Measurements from ENCODE around the gene PTPRK.

The PTPRK gene

GRCh38 chr6:128164254-128164653, 356.1 kb downstream of the PTPRK start:
- Histone ChIP-seq H3K36me3 (ENCODE audit: insufficient read depth, low read length) (no peaks in the 10 kb centered on the region; the same call in 1 of the 2 replicates), H3K27me3 (ENCODE audit: insufficient read depth, low read length) (no peaks in the 10 kb centered on the region), H3K27ac (ENCODE audit: low read depth, low read length) (no peak overlapping the region), H2AFZ (ENCODE audit: low read length, unreplicated experiment) (no peak overlapping the region), H3K4me1 (ENCODE audit: control insufficient read depth, insufficient read depth, low read length, unreplicated experiment) (peaks cover 12% of the 10 kb centered on the region), H3K4me3 (ENCODE audit: low read depth, low read length) (no peak overlapping the region), H3K79me2 (ENCODE audit: control insufficient read depth, insufficient read depth, low read length, unreplicated experiment) (no peaks in the 10 kb centered on the region)

GRCh38 chr6:128162423-128162822, 358.0 kb downstream of the PTPRK start:
- Histone ChIP-seq H3K27ac (ENCODE audit: low read depth, low read length) (no peak overlapping the region), H3K4me3 (ENCODE audit: low read depth, low read length) (no peak overlapping the region), H2AFZ (ENCODE audit: low read length, unreplicated experiment) (no peak overlapping the region), H3K27me3 (ENCODE audit: insufficient read depth, low read length) (no peaks in the 10 kb centered on the region), H3K79me2 (ENCODE audit: control insufficient read depth, insufficient read depth, low read length, unreplicated experiment) (no peaks in the 10 kb centered on the region), H3K4me1 (ENCODE audit: control insufficient read depth, insufficient read depth, low read length, unreplicated experiment) (peaks cover 7% of the 10 kb centered on the region), H3K36me3 (ENCODE audit: insufficient read depth, low read length) (no peaks in the 10 kb centered on the region; the same call in 1 of the 2 replicates)

GRCh38 chr6:128161839-128162238, 358.6 kb downstream of the PTPRK start:
- no peaks in the 10 kb centered on the region for H3K27me3 ChIP-seq (ENCODE audit: insufficient read depth, low read length)
- H2AFZ ChIP-seq (ENCODE audit: low read length, unreplicated experiment): no peak overlapping the region
- no peak overlapping the region for H3K27ac ChIP-seq (ENCODE audit: low read depth, low read length)
- no peaks in the 10 kb centered on the region; the same call in 1 of the 2 replicates for H3K36me3 ChIP-seq (ENCODE audit: insufficient read depth, low read length)
- H3K4me1 ChIP-seq (ENCODE audit: control insufficient read depth, insufficient read depth, low read length, unreplicated experiment): peaks cover 6% of the 10 kb centered on the region
- H3K4me3 ChIP-seq (ENCODE audit: low read depth, low read length): no peak overlapping the region
- H3K79me2 ChIP-seq (ENCODE audit: control insufficient read depth, insufficient read depth, low read length, unreplicated experiment): no peaks in the 10 kb centered on the region

GRCh38 chr6:128161263-128161662, 359.1 kb downstream of the PTPRK start:
- Histone ChIP-seq H3K4me3 (ENCODE audit: low read depth, low read length) (no peak overlapping the region), H3K27ac (ENCODE audit: low read depth, low read length) (no peak overlapping the region), H2AFZ (ENCODE audit: low read length, unreplicated experiment) (no peak overlapping the region)

GRCh38 chr6:128158496-128158895, 361.9 kb downstream of the PTPRK start:
- Histone ChIP-seq H3K27ac (ENCODE audit: low read depth, low read length) (no peak overlapping the region), H3K79me2 (ENCODE audit: control insufficient read depth, insufficient read depth, low read length, unreplicated experiment) (no peaks in the 10 kb centered on the region), H2AFZ (ENCODE audit: low read length, unreplicated experiment) (no peak overlapping the region), H3K27me3 (ENCODE audit: insufficient read depth, low read length) (no peaks in the 10 kb centered on the region), H3K36me3 (ENCODE audit: insufficient read depth, low read length) (no peaks in the 10 kb centered on the region; the same call in 1 of the 2 replicates), H3K4me1 (ENCODE audit: control insufficient read depth, insufficient read depth, low read length, unreplicated experiment) (peaks cover 6% of the 10 kb centered on the region), H3K4me3 (ENCODE audit: low read depth, low read length) (no peak overlapping the region)

More at GRCh38 chr6:128161263-128161662, 359.1 kb downstream of the PTPRK start:
- no peaks in the 10 kb centered on the region for H3K79me2 ChIP-seq (ENCODE audit: control insufficient read depth, insufficient read depth, low read length, unreplicated experiment)
- H3K36me3 ChIP-seq (ENCODE audit: insufficient read depth, low read length): no peaks in the 10 kb centered on the region; the same call in 1 of the 2 replicates
- no peaks in the 10 kb centered on the region for H3K27me3 ChIP-seq (ENCODE audit: insufficient read depth, low read length)
- H3K4me1 ChIP-seq (ENCODE audit: control insufficient read depth, insufficient read depth, low read length, unreplicated experiment): peaks cover 6% of the 10 kb centered on the region

- Histone ChIP-seq H3K4me3 (ENCODE audit: low read depth, low read length) (no peak overlapping the region), H3K79me2 (ENCODE audit: control insufficient read depth, insufficient read depth, low read length, unreplicated experiment) (no peaks in the 10 kb centered on the region), H3K27me3 (ENCODE audit: insufficient read depth, low read length) (no peaks in the 10 kb centered on the region), H3K36me3 (ENCODE audit: insufficient read depth, low read length) (no peaks in the 10 kb centered on the region; the same call in 1 of the 2 replicates), H3K4me1 (ENCODE audit: control insufficient read depth, insufficient read depth, low read length, unreplicated experiment) (peaks cover 6% of the 10 kb centered on the region), H3K27ac (ENCODE audit: low read depth, low read length) (no peak overlapping the region), H2AFZ (ENCODE audit: low read length, unreplicated experiment) (no peak overlapping the region)
Measured at GRCh38 chr6:128156321-128157111, 363.9 kb downstream of the PTPRK start.

GRCh38 chr6:128155826-128156225, 364.6 kb downstream of the PTPRK start:
- Histone ChIP-seq H3K27me3 (ENCODE audit: insufficient read depth, low read length) (no peaks in the 10 kb centered on the region), H3K4me3 (ENCODE audit: low read depth, low read length) (no peak overlapping the region), H3K27ac (ENCODE audit: low read depth, low read length) (no peak overlapping the region), H3K79me2 (ENCODE audit: control insufficient read depth, insufficient read depth, low read length, unreplicated experiment) (no peaks in the 10 kb centered on the region), H2AFZ (ENCODE audit: low read length, unreplicated experiment) (no peak overlapping the region), H3K36me3 (ENCODE audit: insufficient read depth, low read length) (no peaks in the 10 kb centered on the region; the same call in 1 of the 2 replicates), H3K4me1 (ENCODE audit: control insufficient read depth, insufficient read depth, low read length, unreplicated experiment) (peaks cover 6% of the 10 kb centered on the region)

- Histone ChIP-seq H3K27me3 (ENCODE audit: insufficient read depth, low read length) (no peaks in the 10 kb centered on the region), H3K36me3 (ENCODE audit: insufficient read depth, low read length) (no peaks in the 10 kb centered on the region), H3K4me1 (ENCODE audit: control insufficient read depth, insufficient read depth, low read length, unreplicated experiment) (peaks cover 4% of the 10 kb centered on the region), H3K4me3 (ENCODE audit: low read depth, low read length) (no peak overlapping the region), H2AFZ (ENCODE audit: low read length, unreplicated experiment) (no peak overlapping the region), H3K79me2 (ENCODE audit: control insufficient read depth, insufficient read depth, low read length, unreplicated experiment) (no peaks in the 10 kb centered on the region), H3K27ac (ENCODE audit: low read depth, low read length) (no peak overlapping the region)
Measured at GRCh38 chr6:128152551-128152950, 367.8 kb downstream of the PTPRK start.

GRCh38 chr6:128150376-128150775, 370.0 kb downstream of the PTPRK start:
- no peak overlapping the region for H3K27ac ChIP-seq (ENCODE audit: low read depth, low read length)
- peaks cover 4% of the 10 kb centered on the region for H3K4me1 ChIP-seq (ENCODE audit: control insufficient read depth, insufficient read depth, low read length, unreplicated experiment)
- H3K36me3 ChIP-seq (ENCODE audit: insufficient read depth, low read length): no peaks in the 10 kb centered on the region
- no peaks in the 10 kb centered on the region for H3K27me3 ChIP-seq (ENCODE audit: insufficient read depth, low read length)
- no peak overlapping the region for H2AFZ ChIP-seq (ENCODE audit: low read length, unreplicated experiment)
- H3K4me3 ChIP-seq (ENCODE audit: low read depth, low read length): no peak overlapping the region
- no peaks in the 10 kb centered on the region for H3K79me2 ChIP-seq (ENCODE audit: control insufficient read depth, insufficient read depth, low read length, unreplicated experiment)

- Histone ChIP-seq H3K4me3 (ENCODE audit: low read depth, low read length) (no peak overlapping the region), H3K4me1 (ENCODE audit: control insufficient read depth, insufficient read depth, low read length, unreplicated experiment) (peaks cover 4% of the 10 kb centered on the region), H2AFZ (ENCODE audit: low read length, unreplicated experiment) (no peak overlapping the region), H3K27ac (ENCODE audit: low read depth, low read length) (no peak overlapping the region), H3K79me2 (ENCODE audit: control insufficient read depth, insufficient read depth, low read length, unreplicated experiment) (no peaks in the 10 kb centered on the region), H3K27me3 (ENCODE audit: insufficient read depth, low read length) (no peaks in the 10 kb centered on the region), H3K36me3 (ENCODE audit: insufficient read depth, low read length) (no peaks in the 10 kb centered on the region)
Measured at GRCh38 chr6:128149796-128150195, 370.6 kb downstream of the PTPRK start.

- Histone ChIP-seq H3K4me3 (ENCODE audit: low read depth, low read length) (no peak overlapping the region), H3K27ac (ENCODE audit: low read depth, low read length) (no peak overlapping the region), H3K27me3 (ENCODE audit: insufficient read depth, low read length) (no peaks in the 10 kb centered on the region), H3K4me1 (ENCODE audit: control insufficient read depth, insufficient read depth, low read length, unreplicated experiment) (peaks cover 4% of the 10 kb centered on the region), H3K79me2 (ENCODE audit: control insufficient read depth, insufficient read depth, low read length, unreplicated experiment) (no peaks in the 10 kb centered on the region), H2AFZ (ENCODE audit: low read length, unreplicated experiment) (no peak overlapping the region), H3K36me3 (ENCODE audit: insufficient read depth, low read length) (no peaks in the 10 kb centered on the region)
Measured at GRCh38 chr6:128144320-128144719, 376.1 kb downstream of the PTPRK start.
